Brain microvascular endothelial cell (primary cell): Measurements from ENCODE around the gene SCARB1.

ENCODE experiments used
- DNase-seq: peaks from one replicate; pipeline ENCODE4 v3.0.0-alpha.2; 2020
- H3K27ac ChIP-seq: fragments of 250-450 bp; sonication (Bioruptor Pico); 2 replicates; pipeline ENCODE4 v1.5.1; 2020; ENCODE audit warnings: mild to moderate bottlenecking, moderate library complexity
- H3K27me3 ChIP-seq: fragments of 250-450 bp; sonication (Bioruptor Pico); replicated peaks from 2 replicates; pipeline ENCODE4 v1.5.1; 2020; ENCODE audit warnings: mild to moderate bottlenecking
- H3K36me3 ChIP-seq: fragments of 250-450 bp; sonication (Bioruptor Pico); replicated peaks from 2 replicates; pipeline ENCODE4 v1.5.1; 2020; ENCODE audit warnings: mild to moderate bottlenecking
- H3K4me3 ChIP-seq: 2 replicates; pipeline ENCODE4 v1.5.1; 2011; ENCODE audit warnings: low read depth, mild to moderate bottlenecking, control low read depth, low read length, moderate library complexity
- in situ Hi-C: cut with HindIII; loops from 2 replicates; pipeline ENCODE4 v1.10.0; 2017; ENCODE audit warnings: low sequenced_read_pairs, low pct_ligation_motif_present
- TF ChIP-seq, protein P1 (sequence below): IDR thresholded peaks from 2 replicates; pipeline ENCODE4 v1.5.1; 2011; ENCODE audit warnings: low read depth, mild to moderate bottlenecking, moderate library complexity, low read length, control low read depth, inconsistent platforms; ENCODE audit errors: missing control alignments

SCARB1 gene

DNA sequence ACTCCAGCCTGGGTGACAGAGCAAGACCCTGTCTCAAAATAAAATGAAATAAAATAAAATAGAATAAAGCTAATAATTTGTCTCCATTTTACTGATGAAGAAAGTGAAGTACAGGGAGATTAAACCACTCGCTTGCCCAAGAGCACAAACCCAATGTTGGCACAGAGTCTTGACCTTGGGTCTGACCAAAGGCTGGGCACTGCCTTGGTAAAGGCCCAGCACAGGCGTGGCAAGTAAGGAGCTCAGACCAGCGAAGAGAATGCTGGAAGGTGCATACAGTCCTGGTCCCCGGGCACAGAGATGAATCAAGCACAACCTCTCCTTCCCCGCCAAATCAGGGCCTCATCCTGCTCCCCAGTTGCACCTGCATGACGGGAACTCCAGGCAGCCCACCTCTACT is 26.9 kb downstream of the SCARB1 start:
- H3K27me3 ChIP-seq, result no peaks in the 10 kb centered on the region
- H3K36me3 ChIP-seq, result no peaks in the 10 kb centered on the region
- H3K27ac ChIP-seq, result no peak overlapping the region
- in situ Hi-C loops, result no loop called here
- TF ChIP-seq, protein P1, sequence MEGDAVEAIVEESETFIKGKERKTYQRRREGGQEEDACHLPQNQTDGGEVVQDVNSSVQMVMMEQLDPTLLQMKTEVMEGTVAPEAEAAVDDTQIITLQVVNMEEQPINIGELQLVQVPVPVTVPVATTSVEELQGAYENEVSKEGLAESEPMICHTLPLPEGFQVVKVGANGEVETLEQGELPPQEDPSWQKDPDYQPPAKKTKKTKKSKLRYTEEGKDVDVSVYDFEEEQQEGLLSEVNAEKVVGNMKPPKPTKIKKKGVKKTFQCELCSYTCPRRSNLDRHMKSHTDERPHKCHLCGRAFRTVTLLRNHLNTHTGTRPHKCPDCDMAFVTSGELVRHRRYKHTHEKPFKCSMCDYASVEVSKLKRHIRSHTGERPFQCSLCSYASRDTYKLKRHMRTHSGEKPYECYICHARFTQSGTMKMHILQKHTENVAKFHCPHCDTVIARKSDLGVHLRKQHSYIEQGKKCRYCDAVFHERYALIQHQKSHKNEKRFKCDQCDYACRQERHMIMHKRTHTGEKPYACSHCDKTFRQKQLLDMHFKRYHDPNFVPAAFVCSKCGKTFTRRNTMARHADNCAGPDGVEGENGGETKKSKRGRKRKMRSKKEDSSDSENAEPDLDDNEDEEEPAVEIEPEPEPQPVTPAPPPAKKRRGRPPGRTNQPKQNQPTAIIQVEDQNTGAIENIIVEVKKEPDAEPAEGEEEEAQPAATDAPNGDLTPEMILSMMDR, result no peak
- no peak for DNase-seq
- H3K4me3 ChIP-seq, result no peak overlapping the region

DNA sequence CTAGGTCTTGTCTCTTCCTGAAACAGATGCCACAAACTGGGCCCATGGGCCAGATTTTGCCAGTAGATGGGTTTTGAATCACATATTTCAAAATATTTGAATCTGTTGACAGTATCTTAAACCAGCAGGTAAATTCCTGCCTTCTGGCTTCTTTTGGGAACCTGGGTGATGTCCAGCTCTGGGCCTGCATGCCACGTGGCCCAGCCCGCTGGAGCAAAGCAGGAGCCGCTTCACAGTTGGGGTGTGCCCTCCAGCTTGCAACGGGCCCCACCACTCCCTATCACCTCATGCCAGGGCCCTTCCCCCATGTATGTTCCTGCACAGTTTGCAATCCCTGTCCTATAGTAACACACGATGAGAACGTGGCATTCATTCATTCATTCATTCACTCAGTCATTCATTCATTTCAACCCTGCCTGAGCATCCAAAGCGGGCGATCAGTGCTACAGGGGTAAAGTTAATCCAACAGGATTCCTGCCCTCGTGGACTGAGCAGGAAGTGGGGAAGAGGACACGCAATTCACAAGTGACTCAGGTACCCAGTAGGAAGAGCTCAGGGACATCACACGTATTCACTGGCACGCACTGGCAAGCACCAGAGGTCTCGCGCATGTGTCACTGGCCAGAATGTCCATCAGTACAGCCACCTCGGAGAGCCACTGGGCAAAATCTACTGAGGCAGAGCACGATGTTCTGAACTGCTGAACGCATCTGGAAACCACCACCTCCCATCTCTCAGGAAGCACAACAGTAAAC is 27.8 kb downstream of the SCARB1 start:
- H3K4me3 ChIP-seq, result no peak overlapping the region
- H3K36me3 ChIP-seq, result no peaks in the 10 kb centered on the region
- in situ Hi-C loops, result no loop called here
- DNase-seq, result no peak
- H3K27me3 ChIP-seq, result no peaks in the 10 kb centered on the region
- no peak overlapping the region for H3K27ac ChIP-seq
- TF ChIP-seq, protein P1, result no peak

- Histone ChIP-seq H3K36me3 (no peaks in the 10 kb centered on the region), H3K27ac (no peak overlapping the region), H3K4me3 (no peak overlapping the region), H3K27me3 (no peaks in the 10 kb centered on the region)
- DNase-seq, result no peak
- TF ChIP-seq, protein P1, result no peak
- in situ Hi-C loops, result no loop called here
Measured at GRCh38 chr12:124834822-124835221, 28.8 kb downstream of the SCARB1 start.

DNA sequence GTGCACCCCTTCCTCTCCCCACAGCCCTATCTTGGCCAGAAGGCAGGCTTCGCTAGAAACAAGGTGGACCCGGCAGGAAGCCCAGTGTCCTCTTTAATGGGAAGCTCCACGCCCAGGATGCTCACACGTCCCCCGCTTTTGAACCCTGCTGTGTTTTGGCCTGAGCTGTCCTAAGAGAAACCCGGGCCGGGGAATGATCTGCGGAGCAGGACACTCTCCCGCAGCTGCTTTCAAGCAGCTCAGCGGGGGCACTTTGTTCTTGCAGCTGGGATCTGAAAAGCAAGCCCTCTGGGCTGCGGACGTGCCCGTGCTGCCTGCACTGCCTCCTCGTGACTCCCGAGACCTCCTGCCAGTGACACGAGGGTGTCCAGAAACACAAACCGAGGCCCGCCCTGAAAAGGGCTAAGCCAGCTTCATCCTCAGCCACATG is 30.0 kb downstream of the SCARB1 start:
- H3K4me3 ChIP-seq, result no peak overlapping the region
- no peak overlapping the region for H3K27ac ChIP-seq
- TF ChIP-seq, protein P1, result peak; percentile 1

DNA sequence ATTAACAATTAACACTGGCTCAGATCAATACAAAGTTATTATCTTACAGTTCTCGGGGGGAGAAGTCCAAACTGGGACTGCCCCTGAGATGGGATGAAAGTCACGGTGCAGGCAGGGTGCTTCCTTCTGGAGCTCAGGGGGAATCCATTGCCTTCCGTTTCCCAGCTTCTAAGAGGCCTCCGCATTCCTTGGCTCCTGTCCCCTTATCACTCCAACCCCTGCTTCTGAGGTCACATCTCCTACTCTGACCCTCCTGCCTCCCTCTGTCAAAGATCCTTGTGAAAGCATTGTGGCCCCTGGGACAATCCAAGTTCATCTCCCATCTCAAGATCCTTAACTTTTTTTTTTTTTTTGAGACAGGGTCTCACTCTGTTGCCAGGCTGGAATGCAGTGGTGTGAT is 30.8 kb downstream of the SCARB1 start:
- Histone ChIP-seq H3K36me3 (no peaks in the 10 kb centered on the region), H3K27me3 (no peaks in the 10 kb centered on the region), H3K27ac (no peak overlapping the region), H3K4me3 (no peak overlapping the region)
- in situ Hi-C loops, result no loop called here
- TF ChIP-seq, protein P1, result no peak
- no peak for DNase-seq

More for the DNA sequence above, 30.0 kb downstream of the SCARB1 start:
- no peaks in the 10 kb centered on the region for H3K36me3 ChIP-seq
- H3K27me3 ChIP-seq, result no peaks in the 10 kb centered on the region
- in situ Hi-C loops, result no loop called here
- DNase-seq, result peak; percentile 35

DNA sequence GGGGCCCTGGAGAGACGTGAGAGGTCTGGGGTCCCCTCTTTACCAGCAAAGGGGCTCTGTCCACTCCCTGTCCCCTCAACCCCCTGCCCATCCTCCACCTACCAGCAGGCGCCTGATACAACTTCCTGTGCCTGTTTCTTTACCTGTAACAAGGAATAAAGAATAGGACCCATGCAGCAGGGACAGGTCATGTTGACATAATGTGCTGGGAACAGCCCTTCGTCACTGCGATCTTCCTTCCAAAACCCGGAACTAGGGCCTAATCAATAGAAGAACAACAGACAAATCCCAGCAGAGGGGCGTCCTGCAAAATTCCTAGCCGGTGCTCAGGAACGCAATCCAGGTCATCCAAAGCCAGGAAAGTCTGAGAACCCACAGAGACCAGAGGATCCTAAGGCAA is 32.1 kb downstream of the SCARB1 start:
- no peak overlapping the region for H3K27ac ChIP-seq
- H3K36me3 ChIP-seq, result no peaks in the 10 kb centered on the region
- in situ Hi-C loops, result no loop called here
- TF ChIP-seq, protein P1, result no peak
- no peak overlapping the region for H3K4me3 ChIP-seq
- H3K27me3 ChIP-seq, result no peaks in the 10 kb centered on the region
- no peak for DNase-seq
